DOHH2 (cell line): ENCODE data around the gene SCIN.

Experiments used
- CTCF ChIP-seq: fragments of 200-600 bp; sonication (generic); IDR thresholded peaks from one replicate; pipeline ENCODE4 v1.5.1; 2014; ENCODE audit warnings: antibody characterized with exemption, mild to moderate bottlenecking, low read depth, low read length; ENCODE audit not compliant: poor library complexity, severe bottlenecking
- EZH2phosphoT487 ChIP-seq: fragments of 200-600 bp; sonication (generic); IDR thresholded peaks from 2 replicates; pipeline ENCODE4 v1.6.1; 2017; ENCODE audit warnings: borderline replicate concordance, mild to moderate bottlenecking, antibody characterized with exemption, low read length, moderate library complexity, mixed read lengths

GRCh38 chr7:12586271-12586670, 15.8 kb downstream of the SCIN start:
- TF ChIP-seq EZH2phosphoT487 (no peak), CTCF (no peak)
